ENCODE data around the gene HOXD12.

- no peak for TF ChIP-seq EZH2 (optimal IDR thresholded peaks at IDR 0.05; ENCODE audit: low read depth, low read length)
- no peak for TF ChIP-seq CTCF (IDR thresholded peaks at IDR 0.05; ENCODE audit: low read length)
- TF ChIP-seq EZH2phosphoT487 (IDR thresholded peaks at IDR 0.05; ENCODE audit: low read length): no peak
These were observed 1.7 kb downstream of the HOXD12 start for GRCh38 chr2:176101216-176101830.

Measured in MM.1S (cell line).